Activated naive CD4-positive, alpha-beta T cell treated with anti-CD3 and anti-CD28 coated beads, Interleukin-2, amount 50 U/mL, for 24 hours (primary cell): ENCODE data around the gene MEIS2.

Experiments used
- H3K27ac Mint-ChIP-seq: one replicate; pipeline ENCODE4 v1.8.0; 2021; ENCODE audit warnings: mild to moderate bottlenecking, mixed read lengths
- H3K27me3 Mint-ChIP-seq: one replicate; pipeline ENCODE4 v1.8.0; 2021; ENCODE audit warnings: mixed read lengths
- H3K36me3 Mint-ChIP-seq: one replicate; pipeline ENCODE4 v1.8.0; 2021; ENCODE audit warnings: mixed read lengths
- H3K4me1 Mint-ChIP-seq: one replicate; pipeline ENCODE4 v1.8.0; 2021; ENCODE audit warnings: mixed read lengths
- H3K4me3 Mint-ChIP-seq: one replicate; pipeline ENCODE4 v1.8.0; 2021; ENCODE audit warnings: mild to moderate bottlenecking, mixed read lengths
- H3K9me3 Mint-ChIP-seq: one replicate; pipeline ENCODE4 v1.8.0; 2021; ENCODE audit warnings: mixed read lengths

The MEIS2 gene

GRCh38 chr15:37031198-37031597, 69.2 kb downstream of the MEIS2 start:
- peaks cover 4% of the 10 kb centered on the region for H3K27me3 Mint-ChIP-seq
- no peaks in the 10 kb centered on the region for H3K36me3 Mint-ChIP-seq
- no peaks in the 10 kb centered on the region for H3K4me1 Mint-ChIP-seq
- no peak overlapping the region for H3K4me3 Mint-ChIP-seq
- H3K27ac Mint-ChIP-seq, result no peak overlapping the region
- no peaks in the 10 kb centered on the region for H3K9me3 Mint-ChIP-seq

- H3K4me3 Mint-ChIP-seq, result no peak overlapping the region
- H3K36me3 Mint-ChIP-seq, result no peaks in the 10 kb centered on the region
- H3K27ac Mint-ChIP-seq, result no peak overlapping the region
- no peaks in the 10 kb centered on the region for H3K4me1 Mint-ChIP-seq
- peaks cover 7% of the 10 kb centered on the region for H3K27me3 Mint-ChIP-seq
- H3K9me3 Mint-ChIP-seq, result no peaks in the 10 kb centered on the region
Measured at GRCh38 chr15:37028625-37029296, 71.6 kb downstream of the MEIS2 start.

GRCh38 chr15:37020852-37021251, 79.5 kb downstream of the MEIS2 start:
- no peak overlapping the region for H3K4me3 Mint-ChIP-seq
- H3K27me3 Mint-ChIP-seq, result peaks cover 5% of the 10 kb centered on the region
- H3K27ac Mint-ChIP-seq, result no peak overlapping the region
- H3K36me3 Mint-ChIP-seq, result no peaks in the 10 kb centered on the region
- no peaks in the 10 kb centered on the region for H3K4me1 Mint-ChIP-seq
- peaks cover 5% of the 10 kb centered on the region for H3K9me3 Mint-ChIP-seq

GRCh38 chr15:37019479-37020433, 80.6 kb downstream of the MEIS2 start:
- no peaks in the 10 kb centered on the region for H3K4me1 Mint-ChIP-seq
- H3K27ac Mint-ChIP-seq, result no peak overlapping the region
- peaks cover 5% of the 10 kb centered on the region for H3K9me3 Mint-ChIP-seq
- no peaks in the 10 kb centered on the region for H3K36me3 Mint-ChIP-seq
- H3K27me3 Mint-ChIP-seq, result peaks cover 5% of the 10 kb centered on the region
- no peak overlapping the region for H3K4me3 Mint-ChIP-seq

- H3K4me1 Mint-ChIP-seq, result no peaks in the 10 kb centered on the region
Measured at GRCh38 chr15:37017031-37017625, 83.2 kb downstream of the MEIS2 start.

GRCh38 chr15:37016231-37016630, 84.1 kb downstream of the MEIS2 start:
- H3K9me3 Mint-ChIP-seq, result peaks cover 5% of the 10 kb centered on the region
- peaks cover 3% of the 10 kb centered on the region for H3K27me3 Mint-ChIP-seq
- H3K4me1 Mint-ChIP-seq, result no peaks in the 10 kb centered on the region
- no peaks in the 10 kb centered on the region for H3K36me3 Mint-ChIP-seq
- no peak overlapping the region for H3K27ac Mint-ChIP-seq
- H3K4me3 Mint-ChIP-seq, result no peak overlapping the region

More at GRCh38 chr15:37017031-37017625, 83.2 kb downstream of the MEIS2 start:
- no peak overlapping the region for H3K4me3 Mint-ChIP-seq
- peaks cover 5% of the 10 kb centered on the region for H3K9me3 Mint-ChIP-seq
- H3K36me3 Mint-ChIP-seq, result no peaks in the 10 kb centered on the region
- H3K27ac Mint-ChIP-seq, result no peak overlapping the region
- H3K27me3 Mint-ChIP-seq, result peaks cover 3% of the 10 kb centered on the region

GRCh38 chr15:37015451-37015850, 84.9 kb downstream of the MEIS2 start:
- Mint-ChIP-seq H3K27me3 (peaks cover 3% of the 10 kb centered on the region), H3K27ac (no peak overlapping the region), H3K9me3 (peaks cover 5% of the 10 kb centered on the region), H3K4me3 (no peak overlapping the region), H3K36me3 (no peaks in the 10 kb centered on the region), H3K4me1 (no peaks in the 10 kb centered on the region)

GRCh38 chr15:37015035-37015434, 85.3 kb downstream of the MEIS2 start:
- Mint-ChIP-seq H3K36me3 (no peaks in the 10 kb centered on the region), H3K27me3 (peaks cover 3% of the 10 kb centered on the region), H3K4me3 (no peak overlapping the region), H3K9me3 (peaks cover 5% of the 10 kb centered on the region), H3K4me1 (no peaks in the 10 kb centered on the region), H3K27ac (no peak overlapping the region)

- H3K4me3 Mint-ChIP-seq, result no peak overlapping the region
- no peaks in the 10 kb centered on the region for H3K36me3 Mint-ChIP-seq
- no peak overlapping the region for H3K27ac Mint-ChIP-seq
- no peaks in the 10 kb centered on the region for H3K4me1 Mint-ChIP-seq
- H3K9me3 Mint-ChIP-seq, result peaks cover 4% of the 10 kb centered on the region
- peaks cover 3% of the 10 kb centered on the region for H3K27me3 Mint-ChIP-seq
Measured at GRCh38 chr15:37014566-37014965, 85.8 kb downstream of the MEIS2 start.

- Mint-ChIP-seq H3K4me1 (no peaks in the 10 kb centered on the region), H3K9me3 (no peaks in the 10 kb centered on the region)
Measured at GRCh38 chr15:37014137-37014536, 86.2 kb downstream of the MEIS2 start.

GRCh38 chr15:37010595-37010994, 89.8 kb downstream of the MEIS2 start:
- H3K9me3 Mint-ChIP-seq, result no peaks in the 10 kb centered on the region

More at GRCh38 chr15:37014137-37014536, 86.2 kb downstream of the MEIS2 start:
- Mint-ChIP-seq H3K4me3 (no peak overlapping the region), H3K36me3 (no peaks in the 10 kb centered on the region), H3K27me3 (peaks cover 2% of the 10 kb centered on the region), H3K27ac (no peak overlapping the region)

GRCh38 chr15:37009288-37009687, 91.1 kb downstream of the MEIS2 start:
- no peaks in the 10 kb centered on the region for H3K36me3 Mint-ChIP-seq
- H3K9me3 Mint-ChIP-seq, result no peaks in the 10 kb centered on the region
- no peak overlapping the region for H3K4me3 Mint-ChIP-seq
- H3K27ac Mint-ChIP-seq, result no peak overlapping the region
- no peaks in the 10 kb centered on the region for H3K27me3 Mint-ChIP-seq
- no peaks in the 10 kb centered on the region for H3K4me1 Mint-ChIP-seq

More at GRCh38 chr15:37010595-37010994, 89.8 kb downstream of the MEIS2 start:
- H3K27me3 Mint-ChIP-seq, result no peaks in the 10 kb centered on the region
- H3K4me3 Mint-ChIP-seq, result no peak overlapping the region
- no peak overlapping the region for H3K27ac Mint-ChIP-seq
- no peaks in the 10 kb centered on the region for H3K36me3 Mint-ChIP-seq
- H3K4me1 Mint-ChIP-seq, result no peaks in the 10 kb centered on the region

- H3K27me3 Mint-ChIP-seq, result no peaks in the 10 kb centered on the region
- H3K4me1 Mint-ChIP-seq, result no peaks in the 10 kb centered on the region
- H3K4me3 Mint-ChIP-seq, result no peak overlapping the region
- no peak overlapping the region for H3K27ac Mint-ChIP-seq
- no peaks in the 10 kb centered on the region for H3K9me3 Mint-ChIP-seq
- no peaks in the 10 kb centered on the region for H3K36me3 Mint-ChIP-seq
Measured at GRCh38 chr15:37008205-37008604, 92.1 kb downstream of the MEIS2 start.

GRCh38 chr15:37007301-37007700, 93.0 kb downstream of the MEIS2 start:
- H3K27me3 Mint-ChIP-seq, result peaks cover 2% of the 10 kb centered on the region
- no peaks in the 10 kb centered on the region for H3K9me3 Mint-ChIP-seq
- H3K36me3 Mint-ChIP-seq, result no peaks in the 10 kb centered on the region
- no peaks in the 10 kb centered on the region for H3K4me1 Mint-ChIP-seq
- no peak overlapping the region for H3K27ac Mint-ChIP-seq
- no peak overlapping the region for H3K4me3 Mint-ChIP-seq

- no peak overlapping the region for H3K4me3 Mint-ChIP-seq
- no peaks in the 10 kb centered on the region for H3K4me1 Mint-ChIP-seq
- H3K9me3 Mint-ChIP-seq, result no peaks in the 10 kb centered on the region
- no peak overlapping the region for H3K27ac Mint-ChIP-seq
- H3K27me3 Mint-ChIP-seq, result peaks cover 3% of the 10 kb centered on the region
- no peaks in the 10 kb centered on the region for H3K36me3 Mint-ChIP-seq
Measured at GRCh38 chr15:37004981-37005735, 95.2 kb downstream of the MEIS2 start.
